ENCODE measurements around the gene AP1G1. TPM values are rescaled to one million over a fixed set of nuclear protein-coding genes. Genes with fewer than 3 reads are reported as not detected.

AP1G1 gene
- total and polyA plus RNA-seq, 7 experiments from 2014 or later: 6.7 to 147 (median 97.7) TPM

GRCh38 chr16:71852158-71852557 lies 43.5 kb upstream of the AP1G1 start:
- intact Hi-C loops (cut with micrococcal nuclease): no loop called here
- Histone ChIP-seq H3K4me1 (ENCODE audit: control insufficient read depth in 2 of 2, insufficient read depth in 2 of 2, low read length in 2 of 2) (peaks cover 22 to 34% of the 10 kb centered on the region in 2 donors), H3K27ac (ENCODE audit: low read depth, low read length) (no peak overlapping the region), H3K9me3 (ENCODE audit: control insufficient read depth in 2 of 3, low read length in 3 of 3) (no peaks in the 10 kb centered on the region), H3K4me3 (ENCODE audit: low read length) (no peak overlapping the region), H3K27me3 (ENCODE audit: control insufficient read depth in 2 of 2, insufficient read depth in 2 of 2, low read length in 2 of 2) (no peaks in the 10 kb centered on the region), H3K36me3 (ENCODE audit: control insufficient read depth in 2 of 3, insufficient read depth in 3 of 3, low read length in 3 of 3) (peaks cover 6 to 55% (median 12%) of the 10 kb centered on the region in 3 experiments)
- DNase-seq (no peak), ATAC-seq (no peak)
- H3K27ac Mint-ChIP-seq: peak overlapping the region in 3 of 9 donors; percentile 25 to 59 (median 37)
- peak overlapping the region in 1 of 10 donors; percentile 25 for H3K4me3 Mint-ChIP-seq
- H3K4me1 Mint-ChIP-seq: peaks cover 31 to 91% (median 78%) of the 10 kb centered on the region in 7 donors
- no peaks in the 10 kb centered on the region for H3K27me3 Mint-ChIP-seq
- peaks cover 0 to 3% (median 0%) of the 10 kb centered on the region in 11 donors for H3K9me3 Mint-ChIP-seq
- CTCF ChIA-PET: interaction anchor here (1.9 kb wide), 1 partner anchor 29 kb away, joined by 6 read pairs; no protein-coding TSS in a partner anchor
- POLR2A ChIA-PET: interaction anchor here (0.9 to 2.7 kb wide), 4 partner anchors 9 to 41 kb away, joined by 3 to 17 read pairs (median 4); partner anchors contain the start of gene ZNF821
- peaks cover 11 to 38% (median 20%) of the 10 kb centered on the region in 5 donors for H3K36me3 Mint-ChIP-seq

- no peak for ATAC-seq
- Mint-ChIP-seq H3K27ac (peak overlapping the region in 2 of 9 donors; percentile 37 to 41), H3K4me1 (peaks cover 35 to 91% (median 78%) of the 10 kb centered on the region in 7 donors), H3K4me3 (no peak overlapping the region), H3K36me3 (peaks cover 11 to 38% (median 20%) of the 10 kb centered on the region in 5 donors), H3K27me3 (no peaks in the 10 kb centered on the region), H3K9me3 (peaks cover 0 to 3% (median 0%) of the 10 kb centered on the region in 11 donors)
- ChIA-PET POLR2A (interaction anchor here (0.9 to 2.7 kb wide), 3 partner anchors 10 to 42 kb away, joined by 3 to 17 read pairs (median 4); partner anchors contain the start of gene ZNF821), CTCF (interaction anchor here (1.9 kb wide), 1 partner anchor 30 kb away, joined by 6 read pairs; no protein-coding TSS in a partner anchor)
- H3K9me3 ChIP-seq (ENCODE audit: control insufficient read depth in 2 of 3, low read length in 3 of 3): no peaks in the 10 kb centered on the region
- no peak overlapping the region for H3K4me3 ChIP-seq (ENCODE audit: low read length)
- H3K27me3 ChIP-seq (ENCODE audit: control insufficient read depth in 2 of 2, insufficient read depth in 2 of 2, low read length in 2 of 2): no peaks in the 10 kb centered on the region
- peaks cover 6 to 55% (median 12%) of the 10 kb centered on the region in 3 experiments for H3K36me3 ChIP-seq (ENCODE audit: control insufficient read depth in 2 of 3, insufficient read depth in 3 of 3, low read length in 3 of 3)
- intact Hi-C loops (cut with micrococcal nuclease): no loop called here
- peaks cover 26 to 34% of the 10 kb centered on the region in 2 donors for H3K4me1 ChIP-seq (ENCODE audit: control insufficient read depth in 2 of 2, insufficient read depth in 2 of 2, low read length in 2 of 2)
- no peak for DNase-seq
- no peak overlapping the region for H3K27ac ChIP-seq (ENCODE audit: low read depth, low read length)
These were observed 43.1 kb upstream of the AP1G1 start for GRCh38 chr16:71851746-71852145.

- POLR2A ChIA-PET: interaction anchor here (0.6 to 2.5 kb wide), 2 partner anchors 24 to 44 kb away, joined by 3 to 9 read pairs; no protein-coding TSS in a partner anchor
- peak overlapping the region in 2 of 10 donors; percentile 5 to 34 for H3K4me3 Mint-ChIP-seq
- ATAC-seq: no peak
These were observed 40.0 kb upstream of the AP1G1 start for GRCh38 chr16:71848622-71849021.

GRCh38 chr16:71847096-71847495 lies 38.5 kb upstream of the AP1G1 start:
- H3K27ac Mint-ChIP-seq: peak overlapping the region; percentile 59 to 98 (median 90)
- intact Hi-C loops (cut with micrococcal nuclease): loop anchor here in 1 of 2 donors (2.0 kb wide), 1 partner anchor 26 kb away; no protein-coding TSS in a partner anchor
- Histone ChIP-seq H3K4me3 (ENCODE audit: low read length) (peak overlapping the region; percentile 97), H3K4me1 (ENCODE audit: control insufficient read depth in 2 of 2, insufficient read depth in 2 of 2, low read length in 2 of 2) (peaks cover 10 to 16% of the 10 kb centered on the region in 2 donors), H3K27ac (ENCODE audit: low read depth, low read length) (peak overlapping the region; percentile 92), H3K36me3 (ENCODE audit: control insufficient read depth in 2 of 3, insufficient read depth in 3 of 3, low read length in 3 of 3) (peaks cover 6 to 47% (median 8%) of the 10 kb centered on the region in 3 experiments), H3K27me3 (ENCODE audit: control insufficient read depth in 2 of 2, insufficient read depth in 2 of 2, low read length in 2 of 2) (no peaks in the 10 kb centered on the region), H3K9me3 (ENCODE audit: control insufficient read depth in 2 of 3, low read length in 3 of 3) (no peaks in the 10 kb centered on the region)
- H3K36me3 Mint-ChIP-seq: peaks cover 11 to 28% (median 19%) of the 10 kb centered on the region in 5 donors
- peaks cover 0 to 3% (median 0%) of the 10 kb centered on the region in 11 donors for H3K9me3 Mint-ChIP-seq
- ATAC-seq (no peak), DNase-seq (no peak)
- H3K27me3 Mint-ChIP-seq: no peaks in the 10 kb centered on the region
- H3K4me3 Mint-ChIP-seq: peak overlapping the region; percentile 88 to 96 (median 94)
- CTCF ChIA-PET: interaction anchor here (0.8 to 1.1 kb wide), 3 partner anchors 32 to 53 kb away, joined by 3 to 8 read pairs (median 5); partner anchors contain the start of gene ZNF821
- POLR2A ChIA-PET: interaction anchor here (0.7 to 2.5 kb wide), 6 partner anchors 21 to 59 kb away, joined by 3 to 27 read pairs (median 8); partner anchors contain the start of genes AP1G1 and ZNF821
- H3K4me1 Mint-ChIP-seq: peaks cover 23 to 61% (median 43%) of the 10 kb centered on the region in 7 donors

More at GRCh38 chr16:71848622-71849021, 40.0 kb upstream of the AP1G1 start:
- intact Hi-C loops (cut with micrococcal nuclease): no loop called here
- H3K4me3 ChIP-seq (ENCODE audit: low read length): no peak overlapping the region
- DNase-seq: no peak
- peaks cover 6 to 54% (median 12%) of the 10 kb centered on the region in 3 experiments for H3K36me3 ChIP-seq (ENCODE audit: control insufficient read depth in 2 of 3, insufficient read depth in 3 of 3, low read length in 3 of 3)
- Mint-ChIP-seq H3K4me1 (peaks cover 28 to 70% (median 53%) of the 10 kb centered on the region in 7 donors), H3K27ac (peak overlapping the region in 3 of 9 donors; percentile 15 to 84 (median 75)), H3K27me3 (no peaks in the 10 kb centered on the region), H3K36me3 (peaks cover 11 to 28% (median 19%) of the 10 kb centered on the region in 5 donors), H3K9me3 (peaks cover 0 to 3% (median 0%) of the 10 kb centered on the region in 11 donors)
- no peaks in the 10 kb centered on the region for H3K27me3 ChIP-seq (ENCODE audit: control insufficient read depth in 2 of 2, insufficient read depth in 2 of 2, low read length in 2 of 2)
- H3K9me3 ChIP-seq (ENCODE audit: control insufficient read depth in 2 of 3, low read length in 3 of 3): no peaks in the 10 kb centered on the region
- CTCF ChIA-PET: no interaction called here
- no peak overlapping the region for H3K27ac ChIP-seq (ENCODE audit: low read depth, low read length)
- peaks cover 17 to 25% of the 10 kb centered on the region in 2 donors for H3K4me1 ChIP-seq (ENCODE audit: control insufficient read depth in 2 of 2, insufficient read depth in 2 of 2, low read length in 2 of 2)

- peak in 4 of 9 donors; percentile 7 to 34 (median 10) for DNase-seq
These were observed 37.8 kb upstream of the AP1G1 start for GRCh38 chr16:71846431-71846830.

More at GRCh38 chr16:71846431-71846830, 37.8 kb upstream of the AP1G1 start:
- ChIA-PET POLR2A (interaction anchor here (0.5 to 2.5 kb wide), 8 partner anchors 11 to 249 kb away, joined by 3 to 27 read pairs (median 6); partner anchors contain the start of genes AP1G1 and ZNF821), CTCF (interaction anchor here (0.8 to 1.1 kb wide), 3 partner anchors 33 to 54 kb away, joined by 3 to 8 read pairs (median 5); partner anchors contain the start of gene ZNF821)
- H3K36me3 Mint-ChIP-seq: peaks cover 11 to 26% (median 19%) of the 10 kb centered on the region in 5 donors
- H3K9me3 ChIP-seq (ENCODE audit: control insufficient read depth in 2 of 3, low read length in 3 of 3): no peaks in the 10 kb centered on the region
- intact Hi-C loops (cut with micrococcal nuclease): loop anchor here in 1 of 2 donors (1.0 to 2.0 kb wide), 3 partner anchors 26 to 49 kb away; partner anchors contain the start of gene IST1
- H3K4me3 Mint-ChIP-seq: peak overlapping the region; percentile 88 to 96 (median 94)
- no peaks in the 10 kb centered on the region for H3K27me3 ChIP-seq (ENCODE audit: control insufficient read depth in 2 of 2, insufficient read depth in 2 of 2, low read length in 2 of 2)
- peaks cover 20 to 55% (median 42%) of the 10 kb centered on the region in 7 donors for H3K4me1 Mint-ChIP-seq
- H3K27ac ChIP-seq (ENCODE audit: low read depth, low read length): peak overlapping the region; percentile 92
- ATAC-seq: no peak
- H3K27me3 Mint-ChIP-seq: no peaks in the 10 kb centered on the region
- peaks cover 10 to 16% of the 10 kb centered on the region in 2 donors for H3K4me1 ChIP-seq (ENCODE audit: control insufficient read depth in 2 of 2, insufficient read depth in 2 of 2, low read length in 2 of 2)
- peak overlapping the region; percentile 59 to 98 (median 90) for H3K27ac Mint-ChIP-seq
- peaks cover 6 to 40% (median 8%) of the 10 kb centered on the region in 3 experiments for H3K36me3 ChIP-seq (ENCODE audit: control insufficient read depth in 2 of 3, insufficient read depth in 3 of 3, low read length in 3 of 3)
- H3K9me3 Mint-ChIP-seq: peaks cover 0 to 3% (median 0%) of the 10 kb centered on the region in 11 donors
- peak overlapping the region; percentile 97 for H3K4me3 ChIP-seq (ENCODE audit: low read length)
